Stimulated activated CD4-positive, alpha-beta T cell treated with anti-CD3 and anti-CD28 coated beads, Interleukin-2, amount 100 ng/mL, for 4 hours (primary cell): Measurements from ENCODE around the gene MIA.
"Not testable (repeated sequence)": the region's sequence is repeated elsewhere in the genome, so short reads cannot be mapped to it uniquely, and the experiment has no call there.

ENCODE experiments used
- DNase-seq: peaks from one replicate; pipeline ENCODE4 v3.0.0-alpha.2; 2020; ENCODE audit warnings: low read depth

The MIA gene

GRCh38 chr19:40803857-40804782, 28.8 kb downstream of the MIA start:
- peak; percentile 40 for DNase-seq

- no peak for DNase-seq
Observed at GRCh38 chr19:40804783-40805242, 29.5 kb downstream of the MIA start.

GRCh38 chr19:40805258-40805868, 30.0 kb downstream of the MIA start:
- no peak for DNase-seq

GRCh38 chr19:40806423-40807146, 31.3 kb downstream of the MIA start:
- DNase-seq: peak; percentile 68

GRCh38 chr19:40807147-40808020, 32.1 kb downstream of the MIA start:
- no peak for DNase-seq

GRCh38 chr19:40808021-40808325, 32.7 kb downstream of the MIA start:
- DNase-seq: no peak

- DNase-seq: no peak
Observed at GRCh38 chr19:40808497-40808896, 33.2 kb downstream of the MIA start.

- no peak for DNase-seq
Observed at GRCh38 chr19:40809358-40810086, 34.2 kb downstream of the MIA start.

- DNase-seq: no peak
Observed at GRCh38 chr19:40810160-40810559, 34.8 kb downstream of the MIA start.

- not testable (repeated sequence) for DNase-seq
Observed at GRCh38 chr19:40810649-40811408, 35.5 kb downstream of the MIA start.

- DNase-seq: peak; percentile 34
Observed at GRCh38 chr19:40811478-40812341, 36.4 kb downstream of the MIA start.

GRCh38 chr19:40812571-40812970, 37.2 kb downstream of the MIA start:
- not testable (repeated sequence) for DNase-seq

GRCh38 chr19:40813182-40813581, 37.9 kb downstream of the MIA start:
- no peak for DNase-seq

- DNase-seq: no peak
Observed at GRCh38 chr19:40815223-40815622, 39.9 kb downstream of the MIA start.

GRCh38 chr19:40818480-40819399, 43.4 kb downstream of the MIA start:
- DNase-seq: peak; percentile 66

- DNase-seq: peak; percentile 47
Observed at GRCh38 chr19:40819479-40820234, 44.3 kb downstream of the MIA start.

- no peak for DNase-seq
Observed at GRCh38 chr19:40822161-40822560, 46.8 kb downstream of the MIA start.
